Stimulated activated CD8-positive, alpha-beta memory T cell treated with anti-CD3 and anti-CD28 coated beads, Interleukin-12 subunit alpha, Interleukin-12 subunit beta, amount 100 ng/mL, for 24 hours (primary cell): Measurements from ENCODE around the gene LMCD1.

ENCODE experiments used
- DNase-seq: peaks from one replicate; pipeline ENCODE4 v3.0.0-alpha.2; 2020; ENCODE audit errors: extremely low read depth

The LMCD1 gene

DNA sequence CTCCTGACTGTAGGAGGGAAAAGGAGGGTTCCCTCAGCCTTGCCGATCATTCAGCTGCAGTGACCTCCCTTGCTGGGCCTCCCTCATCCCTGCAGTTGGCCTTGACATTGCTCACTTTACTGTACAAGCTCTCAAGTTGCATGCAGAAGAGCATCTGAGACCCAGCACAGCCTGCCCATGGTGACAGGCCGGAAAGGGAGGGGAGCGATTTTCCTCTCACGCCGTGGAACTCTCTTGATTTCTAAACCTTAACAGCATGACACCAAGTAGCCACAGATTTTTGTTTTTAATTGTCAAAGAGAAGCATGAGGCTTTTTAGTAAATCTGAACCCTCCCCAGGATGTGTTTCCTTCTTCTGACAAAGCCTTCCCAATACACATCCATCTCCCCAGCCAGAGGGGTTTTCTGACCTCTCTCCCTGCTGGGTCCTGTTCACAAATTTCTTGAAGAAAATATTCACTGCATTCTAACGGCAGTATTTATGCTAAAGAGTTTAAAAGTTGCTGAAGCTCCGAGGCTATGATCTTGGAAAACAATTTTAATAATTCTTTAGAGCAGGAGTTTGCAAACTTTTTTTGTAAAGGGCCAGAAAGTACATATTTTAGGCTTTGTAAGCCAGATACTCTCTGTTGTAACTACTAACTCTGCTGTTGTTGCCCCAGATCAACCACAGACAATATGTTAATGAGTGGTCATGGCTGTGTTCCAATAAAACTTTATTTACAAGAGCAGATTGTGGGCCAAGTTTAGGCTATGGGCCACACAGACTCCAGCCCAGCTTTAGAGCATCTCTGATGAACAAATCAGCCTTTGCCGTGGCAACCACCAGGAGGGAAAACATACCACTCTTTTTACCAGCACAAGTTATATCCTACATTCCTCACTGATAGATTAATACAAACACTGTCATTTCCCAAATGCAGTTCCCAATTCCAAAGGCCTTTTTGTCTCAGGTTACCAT, 34.8 kb downstream of the LMCD1 start:
- DNase-seq = no peak

DNA sequence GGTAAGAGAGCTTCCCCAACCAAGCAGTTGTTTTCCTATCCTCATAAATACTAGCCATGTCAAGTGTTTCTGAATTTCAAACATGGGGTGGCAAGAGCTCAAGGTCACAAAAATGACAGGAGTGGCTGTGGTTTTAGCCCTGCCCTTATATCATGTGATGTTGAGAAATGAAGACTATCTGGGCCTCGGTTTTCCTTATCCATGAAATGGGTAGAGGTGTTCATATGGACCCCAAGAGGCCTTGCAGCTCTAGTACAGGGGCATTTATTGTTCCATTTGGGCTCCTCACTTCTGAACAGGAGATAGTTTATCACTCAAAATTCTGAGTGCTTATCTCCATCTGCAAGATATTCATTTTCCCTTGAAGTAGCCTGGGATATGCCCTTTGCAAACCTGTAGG, 35.8 kb downstream of the LMCD1 start:
- DNase-seq = no peak

DNA sequence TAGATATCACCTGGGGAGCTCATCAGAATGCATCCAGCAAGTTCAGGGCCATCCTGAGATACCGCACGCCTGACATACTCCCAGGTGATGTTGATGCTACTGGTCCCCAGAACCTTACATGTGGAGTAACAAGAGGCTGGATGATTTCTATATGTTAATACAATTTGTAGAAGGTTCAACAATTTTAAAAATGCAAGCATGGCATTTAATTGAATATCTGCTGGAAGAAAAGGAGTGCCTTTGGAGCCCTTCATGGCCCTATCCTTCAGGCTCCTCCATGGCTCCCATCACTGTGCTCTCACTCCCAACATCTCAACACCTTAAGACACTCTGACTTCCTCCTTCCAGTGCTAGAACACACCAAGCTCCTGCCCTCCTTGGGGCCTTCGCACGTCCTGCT, 36.6 kb downstream of the LMCD1 start:
- no peak for DNase-seq

DNA sequence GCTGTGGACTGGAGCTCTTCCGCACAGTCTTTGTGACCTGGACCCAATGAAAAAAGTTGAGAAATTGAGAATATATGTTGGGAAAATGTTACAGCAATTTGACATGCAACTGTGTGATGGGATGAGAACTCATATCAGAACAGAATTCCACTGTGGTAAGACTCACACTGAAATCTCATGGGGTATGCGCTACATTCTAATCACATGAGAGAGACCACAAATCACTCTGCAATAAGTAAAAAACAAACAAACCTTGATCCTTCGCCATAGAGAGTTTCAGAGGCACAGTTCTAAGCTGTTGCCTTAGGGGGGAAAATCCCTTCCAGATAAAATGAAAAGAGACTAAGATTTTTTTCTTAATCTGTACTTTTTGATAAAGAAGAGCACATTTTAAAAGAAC, 37.3 kb downstream of the LMCD1 start:
- DNase-seq = no peak

DNA sequence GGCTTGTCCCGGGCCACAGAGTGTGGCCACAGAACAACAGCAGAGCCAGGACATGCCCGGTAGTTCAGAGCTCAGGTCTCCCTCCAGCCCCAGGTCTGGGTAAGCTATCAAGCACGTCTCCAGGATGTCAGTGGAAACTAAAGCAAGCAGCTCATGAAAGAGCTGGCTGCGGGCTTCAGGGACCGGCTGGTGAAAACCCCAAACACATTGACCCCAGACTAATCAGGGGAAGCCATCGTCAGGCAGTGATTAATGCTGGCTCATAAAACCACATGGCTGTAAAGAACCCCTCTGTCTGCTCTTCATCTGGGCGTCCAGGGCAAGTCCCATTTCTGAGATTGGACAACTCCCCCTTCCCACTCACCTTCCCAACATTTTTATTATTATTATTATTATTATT, 37.8 kb downstream of the LMCD1 start:
- DNase-seq = no peak

- DNase-seq = no peak
Observed at GRCh38 chr3:8540456-8540855, 38.8 kb downstream of the LMCD1 start.

DNA sequence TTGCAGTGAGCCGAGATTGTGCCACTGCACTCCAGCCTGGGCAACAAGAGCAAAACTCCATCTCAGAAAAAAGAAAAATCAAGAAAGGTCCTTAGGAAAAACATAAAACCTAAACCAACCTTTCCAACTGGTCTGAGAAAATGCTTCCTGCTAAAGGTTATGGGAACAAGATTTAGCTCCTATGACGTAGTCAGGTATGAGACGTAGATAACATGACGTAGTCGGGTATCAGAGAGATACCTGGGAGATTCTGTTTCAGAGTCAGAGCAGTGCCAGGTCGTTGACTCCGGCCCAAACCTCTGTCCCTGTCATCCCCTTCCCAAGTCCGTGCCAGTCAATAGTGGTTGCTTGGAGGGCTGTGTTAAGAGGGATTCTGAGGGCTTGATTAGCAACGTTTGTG, 39.9 kb downstream of the LMCD1 start:
- DNase-seq = no peak

GRCh38 chr3:8542190-8543135, 40.8 kb downstream of the LMCD1 start:
- no peak for DNase-seq

- DNase-seq = no peak
Observed at GRCh38 chr3:8546609-8547008, 45.0 kb downstream of the LMCD1 start.

DNA sequence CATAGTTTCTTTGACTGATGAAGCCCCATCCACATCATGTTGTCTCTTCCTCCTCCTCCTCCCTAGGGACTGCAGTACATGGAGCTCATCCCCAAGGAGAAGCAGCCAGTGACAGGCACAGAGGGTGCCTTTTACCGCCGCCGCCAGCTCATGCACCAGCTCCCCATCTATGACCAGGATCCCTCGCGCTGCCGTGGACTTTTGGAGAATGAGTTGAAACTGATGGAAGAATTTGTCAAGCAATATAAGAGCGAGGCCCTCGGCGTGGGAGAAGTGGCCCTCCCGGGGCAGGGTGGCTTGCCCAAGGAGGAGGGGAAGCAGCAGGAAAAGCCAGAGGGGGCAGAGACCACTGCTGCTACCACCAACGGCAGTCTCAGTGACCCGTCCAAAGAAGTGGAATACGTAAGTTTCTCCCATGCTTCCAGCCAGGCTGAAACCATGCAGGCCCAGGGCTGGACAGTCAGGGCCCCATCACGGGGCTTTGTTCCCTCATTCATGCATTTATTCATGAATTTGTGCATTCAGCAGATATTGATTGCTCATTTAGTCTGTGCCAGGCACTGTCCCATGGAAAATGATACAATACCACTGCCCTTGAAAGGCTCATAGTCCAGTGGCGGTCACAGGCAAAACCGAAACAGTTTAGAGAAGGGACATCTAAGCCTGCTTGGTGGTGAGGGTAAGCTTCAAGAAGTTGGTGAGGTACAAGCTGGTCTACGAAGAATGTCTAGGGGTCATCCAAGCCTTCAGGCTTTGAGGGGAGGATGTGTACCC, 47.1 kb downstream of the LMCD1 start:
- no peak for DNase-seq

DNA sequence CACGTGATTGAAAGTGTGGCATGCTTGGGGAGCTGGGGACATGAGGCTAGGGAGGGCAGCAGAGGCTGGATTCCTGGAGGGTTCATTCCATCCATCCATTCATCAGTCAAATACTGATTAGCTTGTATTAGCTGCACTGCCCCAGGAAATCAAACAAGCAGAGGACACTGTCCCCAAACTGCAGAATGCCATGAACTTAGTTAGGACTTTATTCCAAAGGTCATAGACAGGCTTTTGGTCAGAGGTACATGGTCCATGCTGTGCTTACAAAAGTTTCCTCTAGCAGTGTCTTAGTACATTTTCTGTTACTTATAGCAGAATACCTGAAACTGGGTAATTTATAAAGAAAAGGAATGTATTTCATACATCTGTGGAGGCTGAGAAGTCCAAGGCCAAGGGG, 47.7 kb downstream of the LMCD1 start:
- no peak for DNase-seq

DNA sequence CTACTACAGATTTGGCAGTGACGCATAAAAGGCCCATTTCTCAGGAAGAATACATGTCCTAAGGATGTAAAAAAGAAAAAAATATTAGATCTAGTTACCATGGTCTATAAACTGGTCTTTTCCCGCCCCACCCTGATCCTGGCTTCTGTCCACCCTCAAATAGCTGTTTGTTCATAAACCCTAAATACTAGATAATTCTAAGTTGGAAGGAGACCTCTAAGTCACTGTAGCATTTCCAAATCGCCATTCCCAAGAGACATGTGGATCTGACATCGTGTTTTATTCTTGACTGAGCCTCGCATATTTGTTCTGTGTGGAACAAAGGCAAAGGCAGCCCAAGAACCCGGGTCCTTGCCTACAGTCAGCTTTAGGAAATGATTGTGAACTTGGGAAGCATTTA, 49.0 kb downstream of the LMCD1 start:
- DNase-seq = no peak

DNA sequence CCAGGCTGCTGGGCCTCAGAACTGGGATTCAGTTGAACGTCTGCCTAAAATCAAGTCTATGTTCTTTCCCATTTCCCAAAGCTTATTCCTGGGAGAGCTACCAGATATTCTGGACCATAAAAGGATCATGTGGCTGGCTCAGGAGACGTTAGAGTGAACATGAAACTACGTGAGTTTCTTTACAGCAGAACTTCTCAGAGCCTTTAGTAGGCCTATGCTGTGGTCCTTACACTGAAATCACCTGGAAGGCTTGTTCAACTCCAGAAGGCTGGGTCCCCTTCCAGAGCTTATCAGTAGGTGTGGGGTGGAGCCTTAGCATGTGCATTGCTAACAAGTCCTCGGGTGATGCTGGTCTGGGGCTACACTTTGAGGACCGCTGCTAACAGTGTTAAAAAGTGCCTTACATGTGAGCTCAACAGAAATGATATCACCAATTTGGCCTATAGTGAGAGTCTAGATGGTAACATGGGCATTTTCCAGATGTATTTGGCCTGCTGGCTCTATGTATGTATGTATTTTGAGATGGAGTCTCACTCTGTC, 50.7 kb downstream of the LMCD1 start:
- DNase-seq = no peak

DNA sequence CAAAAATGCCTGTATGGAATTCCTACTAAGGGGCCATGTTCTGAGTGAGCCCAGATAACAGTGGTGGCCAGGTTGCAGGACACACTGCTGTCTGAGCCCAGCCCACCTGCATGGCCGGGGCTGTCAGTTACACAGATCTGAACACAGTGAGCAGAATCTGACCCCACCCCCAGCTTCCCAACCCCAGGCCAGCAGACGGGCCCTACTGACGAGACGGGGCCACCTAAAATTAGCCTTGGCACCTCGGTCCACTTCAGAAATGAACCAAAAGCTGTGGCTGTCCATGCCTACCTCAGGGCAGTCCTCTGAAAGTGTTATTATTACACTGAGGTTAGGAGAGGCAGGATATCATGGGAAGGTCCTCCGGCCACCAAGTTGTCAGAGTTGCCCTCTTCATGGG, 51.8 kb downstream of the LMCD1 start:
- no peak for DNase-seq

GRCh38 chr3:8554696-8555095, 53.1 kb downstream of the LMCD1 start:
- no peak for DNase-seq

- DNase-seq = no peak
Observed at GRCh38 chr3:8555113-8555661, 53.6 kb downstream of the LMCD1 start.

DNA sequence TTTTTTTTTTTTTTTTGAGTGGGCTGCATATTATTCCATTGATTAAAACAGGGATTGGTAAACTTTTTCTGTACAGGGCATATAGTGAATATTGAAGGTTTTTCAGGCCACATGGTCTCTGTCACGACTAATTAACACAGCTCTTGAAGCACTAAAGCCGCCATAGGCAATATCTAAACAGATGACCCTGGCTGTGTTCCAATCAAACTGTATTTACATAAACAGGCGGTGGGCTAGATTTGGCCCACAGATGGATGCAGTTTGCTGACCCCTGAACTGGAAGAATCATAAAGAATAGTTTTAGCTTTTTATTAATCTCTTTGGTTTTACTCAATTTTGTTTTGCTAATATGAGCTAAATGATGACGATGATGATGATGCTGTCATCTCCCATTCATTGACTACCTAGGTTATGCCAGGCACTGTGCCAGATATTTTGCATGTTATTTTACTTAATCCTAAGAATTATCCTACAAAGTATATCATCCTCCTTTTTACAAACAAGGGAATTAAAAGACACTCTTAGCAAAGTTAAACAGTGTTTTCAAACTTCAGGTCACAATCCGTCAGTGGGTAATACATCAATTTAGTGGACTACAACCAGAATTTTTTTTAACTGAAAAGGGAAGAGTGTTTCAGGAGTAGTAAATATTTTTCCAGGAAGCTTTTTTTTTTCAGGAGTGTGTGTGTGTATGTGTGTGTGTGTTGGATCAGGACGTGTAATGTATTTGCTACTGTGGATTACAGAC, 54.3 kb downstream of the LMCD1 start:
- no peak for DNase-seq

DNA sequence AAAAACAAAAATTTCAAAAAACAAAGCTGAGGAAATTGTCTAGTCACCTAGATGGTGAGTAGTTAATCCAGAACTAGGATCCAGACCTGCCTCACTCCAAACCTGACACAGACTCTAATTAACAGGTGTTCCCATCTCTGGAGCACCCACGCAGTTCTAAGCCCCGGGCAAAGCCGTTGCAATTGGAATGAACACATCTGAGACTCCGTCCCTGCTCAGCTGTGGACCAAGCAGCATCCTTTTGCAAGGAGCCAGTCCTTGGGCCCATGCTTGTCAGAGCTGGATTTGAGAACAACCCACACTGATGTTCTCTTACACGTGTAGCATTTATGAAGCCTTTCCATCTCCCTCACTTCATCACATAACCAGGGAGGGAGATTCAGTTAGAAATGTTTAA, 54.8 kb downstream of the LMCD1 start:
- no peak for DNase-seq

DNA sequence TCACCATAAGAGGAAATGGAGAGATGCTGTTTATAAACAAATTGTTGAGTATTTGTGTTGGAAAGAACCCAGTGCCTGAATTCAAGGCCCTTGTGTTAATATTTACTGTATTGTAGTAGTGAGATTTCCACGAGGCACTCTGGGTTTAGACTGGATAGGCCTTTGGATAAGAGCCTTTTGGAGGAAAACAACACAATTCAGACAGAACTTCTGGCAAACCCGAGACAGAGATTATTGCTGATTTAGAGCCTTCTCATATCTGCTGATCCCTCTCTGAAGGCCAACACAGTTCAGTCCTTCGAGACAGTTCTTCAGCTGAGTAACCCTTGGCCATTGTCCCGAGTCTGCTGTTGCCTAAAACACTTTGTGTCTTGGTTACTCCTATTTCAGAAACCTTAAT, 55.7 kb downstream of the LMCD1 start:
- no peak for DNase-seq

- DNase-seq = no peak
Observed at GRCh38 chr3:8558645-8559044, 57.0 kb downstream of the LMCD1 start.

DNA sequence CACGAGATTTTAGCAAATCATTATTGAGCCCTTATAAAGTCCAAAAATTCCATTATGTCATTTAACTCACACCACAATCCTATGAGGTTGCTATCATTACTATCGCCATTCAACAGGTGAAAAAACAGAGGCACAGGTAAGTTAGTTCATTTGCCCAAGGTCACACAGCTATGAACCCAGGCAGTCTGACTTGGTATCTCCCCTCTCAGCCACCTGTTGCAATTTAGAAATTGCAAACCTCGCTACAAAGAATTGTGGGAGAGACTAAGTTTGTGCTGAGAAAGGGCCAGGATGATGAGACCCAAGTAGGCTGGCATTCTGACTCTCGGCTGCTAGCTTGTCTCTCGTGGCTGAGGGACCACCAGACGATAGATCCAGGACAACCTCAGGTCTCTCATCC, 57.7 kb downstream of the LMCD1 start:
- no peak for DNase-seq
